ENCODE results near the gene LTBP1. TPM values are rescaled to one million over a fixed set of nuclear protein-coding genes. Genes with fewer than 3 reads are reported as not detected.

Gene LTBP1
- total RNA-seq, 5 donors from 2014 or later (not counting 1 experiment from before 2014, with no cell fraction given) = 0.16 to 0.76 (median 0.43) TPM

DNA sequence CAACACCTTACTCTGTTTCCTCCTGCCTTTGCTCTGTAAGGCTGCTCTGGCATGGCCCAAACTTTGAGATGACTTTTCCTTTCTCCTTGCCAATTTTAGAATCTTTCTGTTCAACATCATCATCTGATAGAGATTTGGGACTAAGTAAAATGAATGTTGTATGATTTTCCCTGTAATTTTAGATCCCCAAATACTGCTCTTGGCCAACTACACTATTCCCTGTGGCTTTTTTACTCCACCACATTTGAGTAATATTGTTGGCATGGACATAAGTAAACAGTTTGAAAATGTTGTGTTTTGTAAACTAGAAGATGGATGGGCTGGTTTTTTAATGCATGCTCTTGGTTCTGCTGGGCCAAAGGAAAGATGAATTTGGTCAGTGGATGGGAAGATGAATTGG, 12.1 kb downstream of the LTBP1 start:
- no peak for DNase-seq
- Mint-ChIP-seq H3K4me1 (no peaks in the 10 kb centered on the region), H3K27me3 (peaks cover 5 to 14% of the 10 kb centered on the region in 2 donors), H3K36me3 (no peaks in the 10 kb centered on the region), H3K4me3 (no peak overlapping the region), H3K27ac (no peak overlapping the region), H3K9me3 (no peaks in the 10 kb centered on the region)
- Histone ChIP-seq H3K36me3 (ENCODE audit: control insufficient read depth in 2 of 2, extremely low read depth in 1 of 2, insufficient read depth in 1 of 2, low read length in 1 of 2) (no peaks in the 10 kb centered on the region), H3K9me3 (no peaks in the 10 kb centered on the region), H3K4me3 (ENCODE audit: control insufficient read depth in 1 of 2, extremely low read depth in 1 of 2, low read length in 1 of 2) (no peak overlapping the region), H3K27ac (ENCODE audit: low read length) (no peak overlapping the region), H3K4me1 (ENCODE audit: control insufficient read depth in 1 of 2, extremely low read depth in 1 of 2, insufficient read depth in 2 of 2, low read length in 2 of 2) (no peaks in the 10 kb centered on the region), H3K27me3 (replicated peaks in 1 of 2; ENCODE audit: control insufficient read depth in 2 of 2, extremely low read depth in 1 of 2, insufficient read depth in 2 of 2, low read length in 1 of 2) (no peaks in the 10 kb centered on the region)
- ChIA-PET POLR2A (no interaction called here), CTCF (no interaction called here)
- ATAC-seq (replicated peaks in 1 of 4) = no peak

- Histone ChIP-seq H3K9me3 (no peaks in the 10 kb centered on the region), H3K4me1 (ENCODE audit: control insufficient read depth in 1 of 2, extremely low read depth in 1 of 2, insufficient read depth in 2 of 2, low read length in 2 of 2) (no peaks in the 10 kb centered on the region), H3K36me3 (ENCODE audit: control insufficient read depth in 2 of 2, extremely low read depth in 1 of 2, insufficient read depth in 1 of 2, low read length in 1 of 2) (no peaks in the 10 kb centered on the region), H3K27ac (ENCODE audit: low read length) (no peak overlapping the region), H3K27me3 (replicated peaks in 1 of 2; ENCODE audit: control insufficient read depth in 2 of 2, extremely low read depth in 1 of 2, insufficient read depth in 2 of 2, low read length in 1 of 2) (no peaks in the 10 kb centered on the region), H3K4me3 (ENCODE audit: control insufficient read depth in 1 of 2, extremely low read depth in 1 of 2, low read length in 1 of 2) (no peak overlapping the region)
- H3K4me3 Mint-ChIP-seq = no peak overlapping the region
- no CpG with 5 or more reads among the region's 1 CpG for WGBS (ENCODE audit: insufficient coverage)
- POLR2A ChIA-PET = no interaction called here
- H3K27me3 Mint-ChIP-seq = peaks cover 5 to 14% of the 10 kb centered on the region in 2 donors
- no peaks in the 10 kb centered on the region for H3K4me1 Mint-ChIP-seq
- ATAC-seq (replicated peaks in 1 of 4) (no peak), DNase-seq (no peak)
- no peaks in the 10 kb centered on the region for H3K36me3 Mint-ChIP-seq
- CTCF ChIA-PET = no interaction called here
- H3K9me3 Mint-ChIP-seq = no peaks in the 10 kb centered on the region
- H3K27ac Mint-ChIP-seq = no peak overlapping the region
These were observed 13.5 kb downstream of the LTBP1 start for GRCh38 chr2:32960238-32960637.

DNA sequence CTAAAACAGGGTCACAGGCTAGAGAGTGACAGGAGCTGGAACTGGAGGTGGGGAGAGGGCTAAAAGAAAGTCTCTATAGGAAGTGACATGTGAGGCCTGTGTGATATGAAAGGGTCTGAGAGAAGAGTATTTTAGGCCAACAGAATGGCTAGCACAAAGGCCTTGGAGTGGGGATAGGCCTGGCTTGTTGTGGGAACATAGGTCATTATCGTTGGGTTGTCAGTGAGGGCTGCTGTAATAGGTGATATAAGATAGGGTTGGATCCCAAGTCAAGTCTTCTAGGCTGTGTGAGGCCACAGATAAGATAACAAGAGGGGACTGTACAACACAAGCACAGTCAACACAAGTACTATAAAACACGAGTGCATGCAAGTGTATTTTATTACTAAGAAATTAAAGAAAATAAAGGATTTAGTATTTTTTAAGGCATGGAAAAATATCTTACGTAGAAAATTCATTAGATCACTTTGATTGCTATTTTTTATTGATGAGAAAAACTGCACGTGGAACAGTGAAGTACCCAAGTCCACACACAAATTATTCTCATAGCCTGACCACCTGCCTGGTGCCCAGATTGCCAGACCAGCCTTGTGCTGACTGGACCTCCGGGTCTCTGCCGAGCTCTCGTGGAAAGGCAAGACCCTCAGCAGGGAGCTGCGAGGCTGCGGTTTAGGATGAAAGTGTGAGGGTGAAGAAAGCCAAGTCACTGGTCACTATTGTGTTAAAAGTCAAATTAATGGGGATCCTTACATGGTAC, 14.1 kb downstream of the LTBP1 start:
- Histone ChIP-seq H3K27me3 (replicated peaks in 1 of 2; ENCODE audit: control insufficient read depth in 2 of 2, extremely low read depth in 1 of 2, insufficient read depth in 2 of 2, low read length in 1 of 2) (no peaks in the 10 kb centered on the region), H3K4me3 (ENCODE audit: control insufficient read depth in 1 of 2, extremely low read depth in 1 of 2, low read length in 1 of 2) (no peak overlapping the region), H3K36me3 (ENCODE audit: control insufficient read depth in 2 of 2, extremely low read depth in 1 of 2, insufficient read depth in 1 of 2, low read length in 1 of 2) (no peaks in the 10 kb centered on the region), H3K9me3 (no peaks in the 10 kb centered on the region), H3K4me1 (ENCODE audit: control insufficient read depth in 1 of 2, extremely low read depth in 1 of 2, insufficient read depth in 2 of 2, low read length in 2 of 2) (no peaks in the 10 kb centered on the region), H3K27ac (ENCODE audit: low read length) (no peak overlapping the region)
- peaks cover 5 to 18% of the 10 kb centered on the region in 2 donors for H3K27me3 Mint-ChIP-seq
- H3K36me3 Mint-ChIP-seq = no peaks in the 10 kb centered on the region
- no peak overlapping the region for H3K4me3 Mint-ChIP-seq
- DNase-seq (no peak), ATAC-seq (replicated peaks in 1 of 4) (no peak)
- no peaks in the 10 kb centered on the region for H3K4me1 Mint-ChIP-seq
- H3K27ac Mint-ChIP-seq = no peak overlapping the region
- WGBS (ENCODE audit: insufficient coverage) = 100% methylated on average over 1 of the region's 9 CpGs
- CTCF ChIA-PET = no interaction called here
- POLR2A ChIA-PET = no interaction called here
- no peaks in the 10 kb centered on the region for H3K9me3 Mint-ChIP-seq

DNA sequence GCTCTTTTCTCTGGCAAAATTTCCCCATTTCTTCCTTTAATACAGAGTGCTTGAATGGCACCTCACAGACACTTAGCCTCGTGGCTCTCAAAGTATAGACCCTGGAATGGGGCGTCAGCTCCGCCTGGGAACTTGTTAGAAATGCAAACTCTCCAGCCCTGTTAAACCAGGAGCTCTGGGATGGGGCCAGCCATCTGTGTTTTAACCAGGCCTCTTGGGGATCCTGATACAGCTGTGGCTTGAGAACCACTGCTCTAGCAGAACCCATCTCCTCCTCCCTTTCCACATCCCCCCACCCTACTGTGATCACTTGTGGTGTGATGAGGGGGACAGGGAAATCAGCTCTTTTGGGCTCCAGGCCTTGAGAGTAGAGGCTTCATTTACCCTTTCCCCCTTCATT, 15.9 kb downstream of the LTBP1 start:
- no peak for DNase-seq
- CTCF ChIA-PET = no interaction called here
- no peak for ATAC-seq (replicated peaks in 1 of 4)
- no peaks in the 10 kb centered on the region for H3K36me3 Mint-ChIP-seq
- WGBS (ENCODE audit: insufficient coverage) = 93% methylated on average over 2 of the region's 3 CpGs
- no peaks in the 10 kb centered on the region for H3K27me3 ChIP-seq (replicated peaks in 1 of 2; ENCODE audit: control insufficient read depth in 2 of 2, extremely low read depth in 1 of 2, insufficient read depth in 2 of 2, low read length in 1 of 2)
- no peak overlapping the region for H3K4me3 Mint-ChIP-seq
- no peaks in the 10 kb centered on the region for H3K36me3 ChIP-seq (ENCODE audit: control insufficient read depth in 2 of 2, extremely low read depth in 1 of 2, insufficient read depth in 1 of 2, low read length in 1 of 2)
- H3K9me3 ChIP-seq = no peaks in the 10 kb centered on the region
- H3K27ac Mint-ChIP-seq = no peak overlapping the region
- POLR2A ChIA-PET = interaction anchor here in 1 of 2 donors (0.9 kb wide), 1 partner anchor 20 kb away, joined by 3 read pairs; no protein-coding TSS in a partner anchor
- H3K4me1 Mint-ChIP-seq = no peaks in the 10 kb centered on the region
- peaks cover 5 to 14% of the 10 kb centered on the region in 2 donors for H3K27me3 Mint-ChIP-seq
- no peak overlapping the region for H3K27ac ChIP-seq (ENCODE audit: low read length)
- no peaks in the 10 kb centered on the region for H3K4me1 ChIP-seq (ENCODE audit: control insufficient read depth in 1 of 2, extremely low read depth in 1 of 2, insufficient read depth in 2 of 2, low read length in 2 of 2)
- no peaks in the 10 kb centered on the region for H3K9me3 Mint-ChIP-seq
- no peak overlapping the region for H3K4me3 ChIP-seq (ENCODE audit: control insufficient read depth in 1 of 2, extremely low read depth in 1 of 2, low read length in 1 of 2)

- H3K36me3 Mint-ChIP-seq = no peaks in the 10 kb centered on the region
- Histone ChIP-seq H3K27ac (ENCODE audit: low read length) (no peak overlapping the region), H3K4me3 (ENCODE audit: control insufficient read depth in 1 of 2, extremely low read depth in 1 of 2, low read length in 1 of 2) (no peak overlapping the region), H3K36me3 (ENCODE audit: control insufficient read depth in 2 of 2, extremely low read depth in 1 of 2, insufficient read depth in 1 of 2, low read length in 1 of 2) (no peaks in the 10 kb centered on the region), H3K4me1 (ENCODE audit: control insufficient read depth in 1 of 2, extremely low read depth in 1 of 2, insufficient read depth in 2 of 2, low read length in 2 of 2) (no peaks in the 10 kb centered on the region), H3K9me3 (no peaks in the 10 kb centered on the region), H3K27me3 (replicated peaks in 1 of 2; ENCODE audit: control insufficient read depth in 2 of 2, extremely low read depth in 1 of 2, insufficient read depth in 2 of 2, low read length in 1 of 2) (no peaks in the 10 kb centered on the region)
- H3K27me3 Mint-ChIP-seq = peaks cover 5 to 7% of the 10 kb centered on the region in 2 donors
- ATAC-seq (replicated peaks in 1 of 4) = no peak
- H3K27ac Mint-ChIP-seq = no peak overlapping the region
- 89% methylated on average over 3 of the region's 3 CpGs for WGBS (ENCODE audit: insufficient coverage)
- H3K4me3 Mint-ChIP-seq = no peak overlapping the region
- POLR2A ChIA-PET = no interaction called here
- no peaks in the 10 kb centered on the region for H3K9me3 Mint-ChIP-seq
- DNase-seq = no peak
- CTCF ChIA-PET = no interaction called here
- no peaks in the 10 kb centered on the region for H3K4me1 Mint-ChIP-seq
These were observed 17.2 kb downstream of the LTBP1 start for GRCh38 chr2:32963941-32964340.

GRCh38 chr2:32965523-32966171, 18.9 kb downstream of the LTBP1 start:
- Mint-ChIP-seq H3K27me3 (peaks cover under 1 to 3% of the 10 kb centered on the region in 2 donors), H3K27ac (no peak overlapping the region), H3K36me3 (no peaks in the 10 kb centered on the region), H3K4me3 (no peak overlapping the region), H3K9me3 (peaks cover 0 to 4% (median under 1%) of the 10 kb centered on the region in 3 donors), H3K4me1 (no peaks in the 10 kb centered on the region)
- ChIA-PET POLR2A (no interaction called here), CTCF (no interaction called here)
- ATAC-seq (replicated peaks in 1 of 4) (no peak), DNase-seq (no peak)
- Histone ChIP-seq H3K36me3 (ENCODE audit: control insufficient read depth in 2 of 2, extremely low read depth in 1 of 2, insufficient read depth in 1 of 2, low read length in 1 of 2) (no peaks in the 10 kb centered on the region), H3K27ac (ENCODE audit: low read length) (no peak overlapping the region), H3K4me3 (ENCODE audit: control insufficient read depth in 1 of 2, extremely low read depth in 1 of 2, low read length in 1 of 2) (no peak overlapping the region), H3K27me3 (replicated peaks in 1 of 2; ENCODE audit: control insufficient read depth in 2 of 2, extremely low read depth in 1 of 2, insufficient read depth in 2 of 2, low read length in 1 of 2) (no peaks in the 10 kb centered on the region), H3K9me3 (no peaks in the 10 kb centered on the region), H3K4me1 (ENCODE audit: control insufficient read depth in 1 of 2, extremely low read depth in 1 of 2, insufficient read depth in 2 of 2, low read length in 2 of 2) (no peaks in the 10 kb centered on the region)
- 60% methylated on average over 1 of the region's 2 CpGs for WGBS (ENCODE audit: insufficient coverage)

Data from T-cell (primary cell).